Measurements from ENCODE around the gene PTPRD. TPM values are rescaled to one million over a fixed set of nuclear protein-coding genes. Genes with fewer than 3 reads are reported as not detected.

The PTPRD gene
- total RNA-seq, 1 donor from 2014 or later = 532 TPM

- peak overlapping the region; percentile 2 for H3K27ac Mint-ChIP-seq (ENCODE audit: unreplicated experiment)
- H3K4me1 Mint-ChIP-seq (ENCODE audit: low read depth, unreplicated experiment) = peaks cover 26% of the 10 kb centered on the region
- no peaks in the 10 kb centered on the region for H3K27me3 Mint-ChIP-seq (ENCODE audit: unreplicated experiment)
- peaks cover 2% of the 10 kb centered on the region for H3K9me3 Mint-ChIP-seq (ENCODE audit: unreplicated experiment)
- H3K36me3 Mint-ChIP-seq (ENCODE audit: unreplicated experiment) = no peaks in the 10 kb centered on the region
- TF ChIP-seq CTCF (IDR thresholded peaks at IDR 0.05; ENCODE audit: partially characterized antibody, unreplicated experiment) = no peak
- no peak for DNase-seq
- no peak overlapping the region for H3K4me3 Mint-ChIP-seq (ENCODE audit: unreplicated experiment)
These were observed 1952.4 kb downstream of the PTPRD start for GRCh38 chr9:8660383-8660782.

- no peak for DNase-seq
- no peaks in the 10 kb centered on the region for H3K36me3 Mint-ChIP-seq (ENCODE audit: unreplicated experiment)
- H3K27me3 Mint-ChIP-seq (ENCODE audit: unreplicated experiment) = no peaks in the 10 kb centered on the region
- H3K4me1 Mint-ChIP-seq (ENCODE audit: low read depth, unreplicated experiment) = peaks cover 23% of the 10 kb centered on the region
- no peak for TF ChIP-seq CTCF (IDR thresholded peaks at IDR 0.05; ENCODE audit: partially characterized antibody, unreplicated experiment)
- no peak overlapping the region for H3K27ac Mint-ChIP-seq (ENCODE audit: unreplicated experiment)
- peaks cover 2% of the 10 kb centered on the region for H3K9me3 Mint-ChIP-seq (ENCODE audit: unreplicated experiment)
- H3K4me3 Mint-ChIP-seq (ENCODE audit: unreplicated experiment) = no peak overlapping the region
These were observed 1953.7 kb downstream of the PTPRD start for GRCh38 chr9:8659108-8659507.

GRCh38 chr9:8655071-8655470 lies 1957.7 kb downstream of the PTPRD start:
- Mint-ChIP-seq H3K27me3 (ENCODE audit: unreplicated experiment) (no peaks in the 10 kb centered on the region), H3K36me3 (ENCODE audit: unreplicated experiment) (no peaks in the 10 kb centered on the region), H3K4me3 (ENCODE audit: unreplicated experiment) (no peak overlapping the region), H3K4me1 (ENCODE audit: low read depth, unreplicated experiment) (peaks cover 39% of the 10 kb centered on the region), H3K9me3 (ENCODE audit: unreplicated experiment) (no peaks in the 10 kb centered on the region), H3K27ac (ENCODE audit: unreplicated experiment) (no peak overlapping the region)
- no peak for DNase-seq
- no peak for TF ChIP-seq CTCF (IDR thresholded peaks at IDR 0.05; ENCODE audit: partially characterized antibody, unreplicated experiment)

- no peak for DNase-seq
- no peaks in the 10 kb centered on the region for H3K9me3 Mint-ChIP-seq (ENCODE audit: unreplicated experiment)
- H3K27me3 Mint-ChIP-seq (ENCODE audit: unreplicated experiment) = no peaks in the 10 kb centered on the region
- no peak overlapping the region for H3K4me3 Mint-ChIP-seq (ENCODE audit: unreplicated experiment)
- H3K36me3 Mint-ChIP-seq (ENCODE audit: unreplicated experiment) = no peaks in the 10 kb centered on the region
- no peak overlapping the region for H3K27ac Mint-ChIP-seq (ENCODE audit: unreplicated experiment)
- no peak for TF ChIP-seq CTCF (IDR thresholded peaks at IDR 0.05; ENCODE audit: partially characterized antibody, unreplicated experiment)
- peaks cover 32% of the 10 kb centered on the region for H3K4me1 Mint-ChIP-seq (ENCODE audit: low read depth, unreplicated experiment)
These were observed 1958.9 kb downstream of the PTPRD start for GRCh38 chr9:8653855-8654254.

GRCh38 chr9:8653111-8653510 lies 1959.7 kb downstream of the PTPRD start:
- Mint-ChIP-seq H3K4me3 (ENCODE audit: unreplicated experiment) (no peak overlapping the region), H3K27me3 (ENCODE audit: unreplicated experiment) (no peaks in the 10 kb centered on the region), H3K27ac (ENCODE audit: unreplicated experiment) (peak overlapping the region; percentile 18), H3K9me3 (ENCODE audit: unreplicated experiment) (no peaks in the 10 kb centered on the region), H3K4me1 (ENCODE audit: low read depth, unreplicated experiment) (peaks cover 33% of the 10 kb centered on the region), H3K36me3 (ENCODE audit: unreplicated experiment) (no peaks in the 10 kb centered on the region)
- DNase-seq = no peak
- no peak for TF ChIP-seq CTCF (IDR thresholded peaks at IDR 0.05; ENCODE audit: partially characterized antibody, unreplicated experiment)
